Measurements from ENCODE around the gene FBH1.

Gene FBH1

GRCh38 chr10:5981529-5981928 is 91.5 kb downstream of the FBH1 start:
- peak; percentile 67 for DNase-seq (ENCODE audit: low spot score)

GRCh38 chr10:5983774-5984173 is 93.7 kb downstream of the FBH1 start:
- DNase-seq (ENCODE audit: low spot score), result no peak

- DNase-seq (ENCODE audit: low spot score), result no peak
Observed at GRCh38 chr10:5985029-5985428, 95.0 kb downstream of the FBH1 start.

Data from hematopoietic multipotent progenitor cell treated with erythropoietin and hydrocortisone succinate and interleukin-3 and kit ligand, for 15 days (in vitro differentiated cells).